GM20431 (cell line): ENCODE measurements around the gene ZNF273.
"Not testable (repeated sequence)": the region's sequence is repeated elsewhere in the genome, so short reads cannot be mapped to it uniquely, and the experiment has no call there.

Source experiments
- in situ Hi-C: fragments of 300-500 bp; cut with MseI, MboI; formaldehyde crosslinking; loops from one replicate; pipeline ENCODE4 v1.15.0; 2020; ENCODE audit warnings: low sequenced_read_pairs; ENCODE audit not compliant: unreplicated experiment

ZNF273 gene

DNA sequence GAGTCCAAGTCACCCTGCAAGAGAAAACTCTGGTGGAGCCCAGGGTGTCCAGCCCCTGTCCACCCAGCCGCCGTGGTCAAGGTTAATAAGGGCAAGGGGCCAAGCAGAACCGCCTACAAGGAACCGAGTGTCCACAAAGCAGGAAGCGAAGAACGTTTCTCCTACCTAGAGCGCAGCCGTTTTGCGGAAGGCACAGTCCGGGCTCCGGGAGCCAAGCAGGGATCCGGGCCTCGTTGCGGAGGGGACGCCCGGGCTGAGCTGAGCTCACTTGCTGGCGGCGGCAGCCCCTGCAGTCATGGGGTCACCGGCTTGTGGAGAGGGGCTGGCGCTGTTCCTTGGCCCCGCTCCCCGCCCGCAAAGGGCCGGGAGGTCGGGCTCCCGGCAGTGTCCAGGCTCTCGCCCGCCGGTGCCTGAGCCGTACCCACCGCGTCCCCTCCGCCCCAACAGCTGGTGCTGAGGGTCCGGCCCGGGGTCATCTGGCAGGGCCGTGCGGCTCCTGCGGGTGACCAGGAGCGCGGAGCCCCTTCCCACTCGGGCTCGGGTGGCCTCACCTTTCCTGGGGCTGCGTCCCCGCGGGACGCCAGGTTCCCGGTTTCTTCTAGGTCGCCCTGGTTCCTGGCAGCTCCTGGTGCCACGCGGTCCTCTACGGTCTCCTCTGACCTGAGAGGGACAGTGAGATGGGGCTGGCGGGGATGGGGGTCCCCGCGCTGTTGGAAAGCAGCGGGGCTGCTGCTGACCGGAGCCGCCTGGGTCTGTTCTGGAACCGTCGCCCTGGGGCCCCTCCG lies 14.0 kb upstream of the ZNF273 start:
- in situ Hi-C loops: no loop called here

DNA sequence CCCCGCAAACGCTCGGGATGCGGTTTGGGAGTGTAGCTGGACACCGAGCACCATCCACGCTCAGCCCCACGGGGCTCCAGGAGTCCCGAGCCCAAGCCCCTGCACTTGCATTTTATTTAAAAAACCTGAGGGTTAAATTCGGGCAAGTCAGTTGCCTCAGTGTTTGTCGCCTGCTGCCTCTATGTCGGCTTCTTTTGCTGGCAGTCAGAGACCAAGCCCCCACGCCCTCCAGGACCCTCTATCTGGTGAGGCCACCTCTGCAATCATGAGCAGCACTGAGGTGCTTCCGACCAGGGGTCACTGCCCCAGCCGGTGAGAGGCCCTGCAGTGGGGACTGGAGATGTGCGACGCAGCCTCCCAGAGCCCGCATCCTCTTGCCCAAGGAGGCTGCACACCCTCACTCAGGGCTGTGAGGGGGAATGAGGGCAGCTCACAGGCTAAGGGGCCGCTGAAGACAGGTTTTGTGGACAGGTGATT lies 13.3 kb upstream of the ZNF273 start:
- in situ Hi-C loops: no loop called here

DNA sequence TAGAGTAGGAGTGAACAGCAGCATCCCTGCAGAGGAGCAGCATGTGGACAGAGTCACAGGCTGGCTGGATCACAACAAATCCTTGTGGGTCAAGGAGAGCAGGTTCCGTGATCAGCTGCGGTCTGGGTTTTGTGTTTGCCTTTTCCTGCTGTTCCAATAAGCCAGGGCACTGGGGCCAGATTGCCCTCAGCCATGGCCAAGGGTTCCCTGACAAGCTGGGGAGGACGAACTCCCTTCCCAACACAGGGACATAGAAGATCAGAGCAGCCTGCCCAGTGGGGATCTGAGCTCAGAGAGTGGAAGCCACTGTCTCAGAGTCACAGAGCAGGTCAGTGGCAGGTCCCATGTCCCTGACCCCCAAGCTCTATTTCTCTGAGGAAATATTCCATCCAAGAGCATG lies 12.8 kb upstream of the ZNF273 start:
- in situ Hi-C loops: not testable (repeated sequence)

DNA sequence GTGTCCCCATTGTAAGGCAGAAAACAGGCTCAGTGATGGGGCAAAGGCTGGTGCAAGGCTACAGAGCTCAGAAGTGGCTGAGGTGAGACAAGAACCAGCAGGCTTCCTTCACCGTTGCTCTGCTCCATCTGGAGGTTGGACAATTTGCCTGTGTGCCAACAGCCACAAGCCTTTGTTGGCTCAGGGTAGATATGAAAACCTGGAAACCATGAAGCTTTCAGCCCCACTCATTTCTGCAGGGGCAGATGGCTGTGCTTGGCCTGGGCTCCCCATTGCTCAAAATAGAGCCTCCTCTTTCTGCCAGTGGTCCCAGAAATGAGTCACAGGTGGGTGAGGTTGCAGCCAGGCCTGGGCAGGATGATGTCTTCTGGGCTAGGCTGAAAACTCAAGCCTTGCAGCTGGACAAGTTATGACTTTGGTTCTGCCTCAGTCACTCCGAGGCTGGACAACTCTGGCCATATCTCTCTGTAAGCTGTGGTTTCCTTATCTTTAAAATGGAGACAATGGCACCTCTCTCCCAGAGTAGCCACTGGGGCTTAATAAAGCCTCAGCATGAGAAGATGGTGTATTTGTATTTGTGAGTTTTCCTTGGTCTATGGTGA lies 12.2 kb upstream of the ZNF273 start:
- in situ Hi-C loops: no loop called here

DNA sequence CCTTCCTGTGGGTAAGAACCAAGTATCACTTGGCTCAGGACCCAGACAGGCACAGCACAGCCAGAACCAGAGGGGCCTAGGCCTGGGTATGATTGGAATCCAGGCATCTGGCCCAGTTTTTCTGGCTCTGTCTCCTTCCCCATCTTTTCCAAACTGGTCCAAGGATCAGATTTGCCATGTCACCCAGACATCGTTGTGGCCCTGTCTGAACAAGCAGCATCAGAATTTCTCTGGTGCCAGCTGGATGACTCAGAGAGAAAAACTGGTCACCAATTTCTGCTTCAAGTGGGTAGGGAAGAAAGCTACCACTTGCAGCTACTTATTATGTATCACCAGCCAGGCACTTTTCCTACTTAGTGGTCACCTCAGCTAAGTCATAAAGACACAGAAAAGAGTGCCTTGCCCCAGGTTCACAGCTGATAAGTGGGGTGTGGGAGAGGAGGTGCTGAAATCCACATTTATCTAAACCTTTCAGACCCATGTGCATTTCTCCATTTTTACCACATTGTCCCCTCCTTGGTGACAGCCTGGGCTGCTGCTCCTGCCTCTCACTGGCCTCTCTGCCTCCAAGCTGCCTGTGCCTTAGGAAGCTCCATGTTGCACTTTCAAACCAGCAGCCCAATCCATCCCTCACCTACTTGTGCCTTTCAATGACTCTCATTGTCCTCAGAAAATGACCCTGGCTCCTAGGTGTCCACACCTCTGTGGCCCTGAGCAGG lies 11.6 kb upstream of the ZNF273 start:
- in situ Hi-C loops: not testable (repeated sequence)

DNA sequence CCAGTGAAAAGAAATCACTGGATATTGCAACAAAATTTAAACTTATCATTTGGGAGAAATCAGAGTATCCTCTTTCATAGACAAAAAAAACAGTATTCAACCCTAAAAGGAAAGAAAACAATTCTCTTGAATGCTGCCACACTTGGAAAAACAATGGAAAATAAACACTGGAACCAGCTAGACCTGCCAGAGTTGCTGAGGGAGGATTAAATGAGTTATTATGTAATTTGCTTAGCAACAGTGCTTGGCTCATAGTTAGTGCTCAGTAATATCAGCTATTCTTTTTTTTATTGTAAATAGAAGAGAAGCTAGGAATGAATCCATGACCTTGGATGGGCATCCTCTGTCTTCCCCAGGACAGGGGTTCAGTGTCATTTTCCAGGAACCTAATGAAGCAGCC lies 11.0 kb upstream of the ZNF273 start:
- in situ Hi-C loops: no loop called here

DNA sequence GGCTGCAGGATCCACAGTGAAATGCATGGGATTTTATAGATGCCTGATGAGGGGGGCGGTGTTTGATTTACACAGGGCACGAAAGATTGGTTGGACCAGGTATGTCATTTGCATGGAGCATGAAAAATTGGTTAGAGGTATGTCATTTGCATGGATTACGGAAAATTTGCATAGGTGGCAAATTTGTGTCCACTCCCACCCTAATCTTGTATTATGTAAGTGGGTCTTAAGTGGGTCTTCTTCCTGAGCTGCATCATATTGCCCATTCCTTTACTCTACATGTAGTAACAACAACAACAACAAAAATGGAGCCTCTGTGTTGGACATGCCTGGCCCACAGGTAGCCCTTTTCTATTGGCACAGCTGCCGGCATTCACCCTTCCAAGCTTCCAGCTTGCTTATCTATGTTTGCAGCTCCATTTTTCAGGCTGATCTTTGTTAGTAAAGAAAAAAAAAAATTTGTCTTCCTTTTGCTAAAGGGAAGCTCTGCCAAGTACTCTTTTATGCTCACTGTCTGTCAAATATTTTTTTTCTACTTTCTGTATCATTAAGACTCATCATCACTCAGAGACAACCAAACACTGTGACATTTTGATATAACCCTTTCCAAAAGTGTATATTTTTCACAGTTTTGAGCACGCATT lies 10.3 kb upstream of the ZNF273 start:
- in situ Hi-C loops: no loop called here

DNA sequence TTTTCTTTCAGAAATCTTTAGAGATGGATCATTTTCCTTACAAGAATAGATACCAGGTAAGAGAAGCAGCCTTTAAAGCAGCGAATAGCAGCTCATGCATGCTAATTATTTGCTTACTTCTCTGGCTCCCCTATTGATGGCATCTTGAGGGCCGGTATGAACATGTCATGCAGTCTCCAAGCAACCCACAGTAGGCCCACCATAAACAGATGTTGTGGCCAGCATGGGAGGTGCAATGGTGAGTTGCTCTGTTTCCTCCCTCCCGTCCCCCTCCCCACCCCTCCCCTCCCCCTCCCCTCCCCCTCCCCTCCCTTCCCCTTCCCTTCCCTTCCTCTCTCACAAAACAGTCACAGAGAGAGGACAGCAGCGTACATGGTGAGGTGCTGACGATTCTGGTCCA lies 9.7 kb upstream of the ZNF273 start:
- in situ Hi-C loops: no loop called here

DNA sequence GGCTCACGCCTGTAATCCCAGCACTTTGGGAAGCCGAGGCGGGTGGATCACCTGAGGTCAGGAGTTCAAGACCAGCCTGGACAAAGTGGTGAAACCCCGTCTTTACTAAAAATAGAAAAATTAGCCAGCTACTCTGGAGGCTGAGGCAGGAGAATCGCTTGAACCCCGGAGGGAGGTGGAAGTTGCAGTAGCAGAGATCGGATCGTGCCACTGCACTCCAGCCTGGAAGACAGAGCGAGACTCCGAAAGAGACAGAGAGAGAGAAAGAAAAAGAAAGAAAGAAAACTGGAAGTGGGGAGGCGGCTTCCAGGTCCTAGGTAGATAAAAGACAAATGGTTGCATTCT lies 640 bp upstream of the ZNF273 start:
- in situ Hi-C loops: not testable (repeated sequence)

DNA sequence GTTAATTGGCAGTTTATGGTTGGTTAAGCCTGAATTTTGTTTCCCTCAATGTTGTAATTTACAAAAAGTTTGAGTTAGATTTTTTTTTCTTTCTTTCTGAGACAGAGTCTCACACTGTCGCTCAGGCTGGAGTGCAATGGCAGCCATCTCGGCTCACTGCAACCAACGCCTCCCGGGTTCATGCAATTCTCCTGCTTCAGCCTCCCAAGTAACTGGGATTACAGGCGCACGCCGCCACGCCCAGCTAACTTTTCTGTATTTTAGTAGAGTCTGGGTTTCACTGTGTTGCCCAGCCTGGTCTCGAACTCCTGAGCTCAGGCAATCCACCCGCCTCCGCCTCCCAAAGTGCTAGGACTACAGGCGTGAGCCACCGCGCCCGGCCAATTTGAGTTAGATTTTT lies 935 bp downstream of the ZNF273 start:
- in situ Hi-C loops: no loop called here

DNA sequence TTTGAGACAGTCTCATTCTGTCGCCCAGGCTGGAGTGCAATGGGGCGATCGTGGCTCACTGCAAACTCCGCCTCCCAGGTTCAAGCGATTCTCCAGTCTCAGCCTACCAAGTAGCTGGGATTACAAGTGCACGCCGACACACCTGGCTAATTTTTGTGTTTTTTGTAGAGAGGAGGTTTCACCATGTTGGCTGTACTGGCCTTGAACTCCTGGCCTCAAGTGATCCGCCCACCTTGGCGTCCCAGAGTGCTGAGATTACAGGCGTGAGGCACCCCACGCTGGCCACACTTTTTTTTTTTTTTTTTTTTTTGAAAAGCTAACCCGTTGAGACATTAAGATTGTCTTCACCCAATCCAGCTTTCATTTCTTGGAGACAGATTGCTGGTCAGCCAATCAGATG lies 2.1 kb downstream of the ZNF273 start:
- in situ Hi-C loops: no loop called here

DNA sequence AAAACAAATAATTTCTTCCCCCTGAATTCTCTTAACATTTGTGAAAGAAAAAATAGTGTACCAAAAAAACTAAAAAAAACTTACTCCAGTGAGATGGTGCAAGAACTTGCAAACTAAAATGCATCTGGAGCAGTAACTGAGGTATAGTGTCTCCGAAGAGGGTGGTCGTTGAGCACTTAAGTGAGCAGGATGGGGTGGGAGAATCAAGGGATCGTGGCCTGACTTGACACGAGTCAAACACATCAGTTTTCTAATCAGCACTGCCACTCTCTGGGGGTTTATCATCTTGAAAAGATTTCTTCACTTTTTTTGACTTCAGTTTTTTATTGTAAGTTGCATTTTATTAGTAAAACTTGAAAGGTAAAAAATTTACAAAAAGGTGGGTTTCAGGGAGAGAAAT lies 2.5 kb downstream of the ZNF273 start:
- in situ Hi-C loops: no loop called here

DNA sequence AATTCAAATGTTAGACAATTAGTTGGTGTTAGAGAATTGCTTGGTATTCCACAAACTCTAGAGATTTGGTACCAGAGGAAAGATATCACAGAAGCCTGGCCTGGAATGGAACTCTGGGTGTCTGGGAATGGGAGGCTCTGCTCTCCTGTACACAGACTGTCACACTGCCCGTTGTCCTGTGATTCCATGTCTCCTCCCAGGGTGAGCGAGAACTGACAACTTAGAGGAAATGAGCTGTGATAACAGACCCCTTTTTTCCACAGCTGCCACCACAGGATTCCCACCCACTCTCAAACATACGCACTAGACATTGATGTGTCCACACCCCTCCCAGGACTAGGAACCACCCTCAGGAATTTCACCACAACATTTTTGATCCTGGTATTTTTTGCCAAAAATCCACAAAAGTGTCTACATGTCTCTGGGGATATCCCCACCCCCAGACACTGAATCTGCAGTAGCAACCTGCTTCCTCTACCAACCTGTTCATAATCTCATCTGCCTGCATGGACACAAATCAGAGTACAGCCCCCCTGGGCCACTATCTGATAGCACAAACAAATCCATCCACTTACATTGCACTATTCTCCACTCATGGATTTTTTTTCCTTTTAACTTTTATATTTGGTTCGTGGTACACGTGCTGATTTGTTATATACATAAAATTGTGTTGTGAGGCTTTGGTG lies 4.7 kb downstream of the ZNF273 start:
- in situ Hi-C loops: no loop called here

DNA sequence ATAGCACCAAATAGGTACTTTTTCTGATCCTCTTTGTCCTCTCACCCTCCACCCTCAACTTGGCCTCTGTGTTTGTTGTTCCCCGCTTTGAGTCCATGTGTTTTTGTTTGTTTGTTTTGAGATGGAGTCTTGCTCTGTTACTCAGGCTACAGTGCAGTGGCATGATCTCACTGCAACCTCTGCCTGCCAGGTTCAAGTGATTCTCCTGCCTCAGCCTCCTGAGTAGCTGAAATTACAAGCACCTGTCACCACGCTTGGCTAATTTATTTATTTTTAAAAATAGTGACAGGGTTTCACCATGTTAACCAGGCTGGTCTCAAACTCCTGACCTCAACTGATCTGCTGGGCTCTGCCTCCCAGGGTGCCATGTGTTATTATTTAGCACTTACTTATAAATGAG lies 5.3 kb downstream of the ZNF273 start:
- in situ Hi-C loops: no loop called here

DNA sequence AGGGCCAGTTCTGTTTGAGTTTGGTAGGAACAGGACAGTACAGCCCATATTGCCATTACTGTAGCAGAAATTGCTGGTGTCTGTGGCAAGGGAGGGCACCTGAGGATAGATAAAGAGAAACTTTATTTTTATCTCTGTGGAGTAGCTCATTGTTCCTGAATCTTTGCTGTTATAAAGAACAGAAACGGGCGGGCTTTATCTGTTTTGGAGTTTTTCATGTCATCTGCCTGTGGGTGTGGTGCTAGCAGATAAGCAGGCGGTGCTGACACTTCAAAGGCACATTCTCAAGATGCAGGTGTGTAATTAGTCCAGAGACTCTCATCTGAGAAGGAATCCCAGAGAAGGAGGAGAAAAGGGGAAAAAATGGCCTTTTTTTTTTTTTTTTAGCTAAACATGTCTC lies 11.5 kb downstream of the ZNF273 start:
- in situ Hi-C loops: no loop called here

DNA sequence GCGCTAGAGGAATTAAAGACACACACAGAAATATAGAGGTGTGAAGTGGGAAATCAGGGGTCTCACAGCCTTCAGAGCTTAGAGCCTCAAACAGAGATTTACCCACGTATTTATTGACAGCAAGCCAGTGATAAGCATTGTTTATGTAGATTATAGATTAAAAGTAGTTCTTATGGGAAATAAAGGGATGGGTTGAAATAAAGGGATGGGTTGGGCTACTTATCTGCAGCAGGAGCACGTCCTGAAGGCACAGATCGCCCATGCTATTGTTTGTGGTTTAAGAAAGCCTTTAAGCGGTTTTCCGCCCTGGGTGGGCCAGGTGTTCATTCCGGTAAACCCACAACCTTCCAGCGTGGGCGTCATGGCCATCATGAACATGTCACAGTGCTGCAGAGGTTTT lies 12.2 kb downstream of the ZNF273 start:
- in situ Hi-C loops: not testable (repeated sequence)

DNA sequence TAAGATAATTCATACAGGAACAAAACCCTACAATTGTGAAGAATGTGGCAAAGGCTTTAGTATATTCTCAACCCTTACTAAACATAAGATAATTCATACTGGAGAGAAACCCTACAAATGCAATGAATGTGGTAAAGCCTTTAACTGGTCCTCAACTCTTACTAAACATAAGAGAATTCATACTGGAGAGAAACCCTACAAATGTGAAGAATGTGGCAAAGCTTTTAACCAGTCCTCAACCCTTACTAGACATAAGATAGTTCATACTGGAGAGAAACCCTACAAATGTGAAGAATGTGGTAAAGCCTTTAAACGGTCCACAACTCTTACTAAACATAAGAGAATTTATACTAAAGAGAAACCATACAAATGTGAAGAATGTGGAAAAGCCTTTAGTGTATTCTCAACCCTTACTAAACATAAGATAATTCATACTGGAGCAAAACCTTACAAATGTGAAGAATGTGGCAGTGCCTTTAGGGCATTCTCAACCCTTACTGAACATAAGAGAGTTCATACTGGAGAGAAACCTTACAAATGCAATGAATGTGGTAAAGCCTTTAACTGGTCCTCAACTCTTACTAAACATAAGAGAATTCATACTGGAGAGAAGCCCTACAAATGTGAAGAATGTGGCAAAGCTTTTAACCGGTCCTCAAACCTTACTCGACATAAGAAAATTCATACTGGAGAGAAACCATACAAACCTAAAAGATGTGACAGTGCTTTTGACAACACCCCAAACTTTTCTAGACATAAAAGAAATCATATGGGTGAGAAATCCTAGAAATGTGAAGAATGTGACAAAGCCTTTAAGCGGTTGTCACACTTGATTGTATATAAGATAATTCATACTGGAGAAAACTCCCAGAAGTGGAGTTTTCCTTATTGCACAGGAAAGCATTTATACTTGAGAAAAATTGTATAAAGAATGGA lies 25.4 kb downstream of the ZNF273 start:
- in situ Hi-C loops: loop anchor here (25.0 kb wide), 1 partner anchor 309 kb away; no protein-coding TSS in a partner anchor

DNA sequence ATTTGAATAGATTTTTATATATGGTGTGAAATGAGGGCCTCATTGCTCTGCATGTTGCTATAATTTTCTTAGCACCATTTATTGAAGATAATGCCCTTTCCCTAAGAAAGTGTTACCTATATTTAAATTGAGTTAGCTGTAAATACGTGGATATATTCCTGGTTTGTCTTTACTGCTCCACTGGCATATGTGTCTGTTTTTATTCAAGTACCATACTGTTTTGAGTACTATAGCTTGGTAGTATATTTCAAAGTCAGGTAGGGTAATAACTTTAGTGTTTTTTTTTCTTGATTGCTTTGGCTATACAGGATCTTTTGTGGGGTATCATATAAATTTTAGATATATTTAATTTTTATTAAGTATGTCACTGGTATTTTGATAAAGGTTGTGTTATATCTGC lies 31.4 kb downstream of the ZNF273 start:
- in situ Hi-C loops: loop anchor here (25.0 kb wide), 1 partner anchor 303 kb away; no protein-coding TSS in a partner anchor

DNA sequence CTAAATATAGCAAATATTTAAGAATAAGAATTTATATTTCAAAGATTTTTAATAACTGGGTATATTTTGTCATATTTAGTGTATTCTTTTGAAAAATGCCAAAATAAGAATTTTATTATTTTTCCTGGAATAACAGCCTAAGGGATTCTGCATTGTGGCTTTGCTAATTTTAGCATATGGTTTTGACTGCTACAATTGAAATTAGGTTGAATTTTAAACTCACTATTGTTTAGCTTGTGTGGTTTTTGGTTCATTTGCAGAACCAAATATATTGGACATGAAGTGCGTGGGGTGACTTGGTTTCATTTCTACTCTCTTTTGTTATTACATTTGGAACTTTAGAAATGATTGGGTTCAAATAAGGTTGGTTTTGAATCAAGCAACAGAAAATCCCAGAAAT lies 35.5 kb downstream of the ZNF273 start:
- in situ Hi-C loops: loop anchor here (25.0 kb wide), 1 partner anchor 299 kb away; no protein-coding TSS in a partner anchor
